Measurements from ENCODE around the gene TXLNA. TPM values are rescaled to one million over a fixed set of nuclear protein-coding genes. Genes with fewer than 3 reads are reported as not detected.
"Not testable (repeated sequence)": the region's sequence is repeated elsewhere in the genome, so short reads cannot be mapped to it uniquely, and the experiment has no call there.

Gene TXLNA
- total RNA-seq: 10 to 100 TPM; 80.7 to 86.6 (median 86.0) TPM

- peaks cover 40% of the 10 kb centered on the region for H3K4me1 Mint-ChIP-seq (ENCODE audit: low read depth)
- H3K9me3 Mint-ChIP-seq: no peaks in the 10 kb centered on the region
- H3K4me3 Mint-ChIP-seq: peak within 1 kb of the TSS; percentile 94
- no peaks in the 10 kb centered on the region for H3K27me3 Mint-ChIP-seq (ENCODE audit: low read depth)
- ATAC-seq: peak; percentile 88
- peaks cover 32% of the 10 kb centered on the region for H3K36me3 Mint-ChIP-seq (ENCODE audit: insufficient read depth)
- DNase-seq: peak; percentile 90
Measured at GRCh38 chr1:32179443-32180185, at the start of gene TXLNA. Gene TXLNA, plus strand, starts transcription at chr1:32179675. Its CDS starts 671 bp downstream, at chr1:32180346.

GRCh38 chr1:32133950-32134280 is 45.6 kb upstream of the TXLNA start:
- not testable (repeated sequence) for H3K4me3 Mint-ChIP-seq; DNase-seq; H3K9me3 Mint-ChIP-seq; ATAC-seq; H3K27me3 Mint-ChIP-seq (ENCODE audit: low read depth)
- Mint-ChIP-seq H3K4me1 (ENCODE audit: low read depth) (peaks cover 23% of the 10 kb centered on the region), H3K36me3 (ENCODE audit: insufficient read depth) (peaks cover 11% of the 10 kb centered on the region)

- Mint-ChIP-seq H3K27me3 (ENCODE audit: low read depth) (no peaks in the 10 kb centered on the region), H3K4me1 (ENCODE audit: low read depth) (peaks cover 34% of the 10 kb centered on the region), H3K4me3 (no peak overlapping the region), H3K36me3 (ENCODE audit: insufficient read depth) (peaks cover 13% of the 10 kb centered on the region), H3K9me3 (no peaks in the 10 kb centered on the region)
- DNase-seq: no peak
- ATAC-seq: no peak
Measured at GRCh38 chr1:32137111-32137510, 42.4 kb upstream of the TXLNA start.

- ATAC-seq (no peak), DNase-seq (no peak)
- H3K36me3 Mint-ChIP-seq (ENCODE audit: insufficient read depth): peaks cover 18% of the 10 kb centered on the region
- H3K9me3 Mint-ChIP-seq: no peaks in the 10 kb centered on the region
- H3K4me3 Mint-ChIP-seq: no peak overlapping the region
- no peaks in the 10 kb centered on the region for H3K27me3 Mint-ChIP-seq (ENCODE audit: low read depth)
- H3K4me1 Mint-ChIP-seq (ENCODE audit: low read depth): peaks cover 43% of the 10 kb centered on the region
Measured at GRCh38 chr1:32138965-32139364, 40.5 kb upstream of the TXLNA start.

GRCh38 chr1:32142446-32143301 is 36.8 kb upstream of the TXLNA start:
- Mint-ChIP-seq H3K4me3 (no peak overlapping the region), H3K36me3 (ENCODE audit: insufficient read depth) (peaks cover 16% of the 10 kb centered on the region), H3K9me3 (no peaks in the 10 kb centered on the region), H3K4me1 (ENCODE audit: low read depth) (peaks cover 57% of the 10 kb centered on the region), H3K27me3 (ENCODE audit: low read depth) (no peaks in the 10 kb centered on the region)
- no peak for DNase-seq
- no peak for ATAC-seq

- H3K4me1 Mint-ChIP-seq (ENCODE audit: low read depth): peaks cover 53% of the 10 kb centered on the region
- ATAC-seq; H3K27me3 Mint-ChIP-seq (ENCODE audit: low read depth); DNase-seq; H3K4me3 Mint-ChIP-seq; H3K9me3 Mint-ChIP-seq: not testable (repeated sequence)
- H3K36me3 Mint-ChIP-seq (ENCODE audit: insufficient read depth): peaks cover 20% of the 10 kb centered on the region
Measured at GRCh38 chr1:32143302-32143695, 36.2 kb upstream of the TXLNA start.

- Mint-ChIP-seq H3K27me3 (ENCODE audit: low read depth) (no peaks in the 10 kb centered on the region), H3K4me3 (no peak overlapping the region), H3K4me1 (ENCODE audit: low read depth) (peaks cover 46% of the 10 kb centered on the region), H3K9me3 (peaks cover 3% of the 10 kb centered on the region), H3K36me3 (ENCODE audit: insufficient read depth) (peaks cover 17% of the 10 kb centered on the region)
- no peak for ATAC-seq
- DNase-seq: no peak
Measured at GRCh38 chr1:32144033-32144432, 35.4 kb upstream of the TXLNA start.

GRCh38 chr1:32147799-32148198 is 31.7 kb upstream of the TXLNA start:
- not testable (repeated sequence) for H3K9me3 Mint-ChIP-seq; H3K4me3 Mint-ChIP-seq; DNase-seq; H3K27me3 Mint-ChIP-seq (ENCODE audit: low read depth); ATAC-seq
- Mint-ChIP-seq H3K36me3 (ENCODE audit: insufficient read depth) (peaks cover 19% of the 10 kb centered on the region), H3K4me1 (ENCODE audit: low read depth) (peaks cover 28% of the 10 kb centered on the region)

- ATAC-seq (no peak), DNase-seq (no peak)
- peaks cover 4% of the 10 kb centered on the region for H3K9me3 Mint-ChIP-seq
- H3K4me3 Mint-ChIP-seq: no peak overlapping the region
- peaks cover 17% of the 10 kb centered on the region for H3K36me3 Mint-ChIP-seq (ENCODE audit: insufficient read depth)
- H3K4me1 Mint-ChIP-seq (ENCODE audit: low read depth): peaks cover 10% of the 10 kb centered on the region
- H3K27me3 Mint-ChIP-seq (ENCODE audit: low read depth): no peaks in the 10 kb centered on the region
Measured at GRCh38 chr1:32150847-32151246, 28.6 kb upstream of the TXLNA start.

- ATAC-seq: no peak
- Mint-ChIP-seq H3K4me3 (no peak overlapping the region), H3K27me3 (ENCODE audit: low read depth) (no peaks in the 10 kb centered on the region), H3K36me3 (ENCODE audit: insufficient read depth) (peaks cover 22% of the 10 kb centered on the region), H3K9me3 (peaks cover 4% of the 10 kb centered on the region), H3K4me1 (ENCODE audit: low read depth) (peaks cover 5% of the 10 kb centered on the region)
- DNase-seq: no peak
Measured at GRCh38 chr1:32151319-32151787, 28.1 kb upstream of the TXLNA start.

- Mint-ChIP-seq H3K4me3 (no peak overlapping the region), H3K27me3 (ENCODE audit: low read depth) (no peaks in the 10 kb centered on the region), H3K36me3 (ENCODE audit: insufficient read depth) (peaks cover 44% of the 10 kb centered on the region), H3K9me3 (no peaks in the 10 kb centered on the region), H3K4me1 (ENCODE audit: low read depth) (no peaks in the 10 kb centered on the region)
- DNase-seq (no peak), ATAC-seq (no peak)
Measured at GRCh38 chr1:32159189-32159588, 20.3 kb upstream of the TXLNA start.

- Mint-ChIP-seq H3K27me3 (ENCODE audit: low read depth) (no peaks in the 10 kb centered on the region), H3K4me1 (ENCODE audit: low read depth) (no peaks in the 10 kb centered on the region), H3K36me3 (ENCODE audit: insufficient read depth) (peaks cover 32% of the 10 kb centered on the region), H3K9me3 (no peaks in the 10 kb centered on the region), H3K4me3 (no peak overlapping the region)
- DNase-seq: no peak
- no peak for ATAC-seq
Measured at GRCh38 chr1:32163405-32163804, 16.1 kb upstream of the TXLNA start.

- ATAC-seq; DNase-seq; H3K4me1 Mint-ChIP-seq (ENCODE audit: low read depth); H3K9me3 Mint-ChIP-seq; H3K27me3 Mint-ChIP-seq (ENCODE audit: low read depth); H3K4me3 Mint-ChIP-seq: not testable (repeated sequence)
- H3K36me3 Mint-ChIP-seq (ENCODE audit: insufficient read depth): peaks cover 33% of the 10 kb centered on the region
Measured at GRCh38 chr1:32165633-32166032, 13.8 kb upstream of the TXLNA start.

GRCh38 chr1:32170991-32171390 is 8.5 kb upstream of the TXLNA start:
- Mint-ChIP-seq H3K4me3 (no peak overlapping the region), H3K9me3 (no peaks in the 10 kb centered on the region), H3K27me3 (ENCODE audit: low read depth) (no peaks in the 10 kb centered on the region), H3K36me3 (ENCODE audit: insufficient read depth) (peaks cover 40% of the 10 kb centered on the region), H3K4me1 (ENCODE audit: low read depth) (peaks cover 9% of the 10 kb centered on the region)
- DNase-seq: no peak
- ATAC-seq: no peak
